ENCODE data around the gene OR2AG1.
"Not testable (repeated sequence)": the region's sequence is repeated elsewhere in the genome, so short reads cannot be mapped to it uniquely, and the experiment has no call there.

The OR2AG1 gene

GRCh38 chr11:6794639-6795038 lies 11.8 kb downstream of the OR2AG1 start:
- DNase-seq = no peak

GRCh38 chr11:6799402-6799801 lies 16.6 kb downstream of the OR2AG1 start, which contains the start of gene OR6A2:
TSS of gene OR6A2 (minus strand) at chr11:6799689. CDS start at chr11:6795708, 3,981 bp downstream.
- no peak for DNase-seq

GRCh38 chr11:6801075-6801474 lies 18.3 kb downstream of the OR2AG1 start:
- not testable (repeated sequence) for DNase-seq

GRCh38 chr11:6812390-6813005 lies 29.7 kb downstream of the OR2AG1 start:
- DNase-seq = peak; percentile 13 to 33

- DNase-seq = no peak
These were observed 30.8 kb downstream of the OR2AG1 start for GRCh38 chr11:6813656-6814055.

GRCh38 chr11:6817694-6818093 lies 34.9 kb downstream of the OR2AG1 start:
- DNase-seq = no peak

GRCh38 chr11:6818967-6819366 lies 36.1 kb downstream of the OR2AG1 start:
- no peak for DNase-seq

GRCh38 chr11:6824136-6824823 lies 41.5 kb downstream of the OR2AG1 start:
- no peak for DNase-seq

GRCh38 chr11:6825231-6825744 lies 42.5 kb downstream of the OR2AG1 start:
- DNase-seq = no peak

- no peak for DNase-seq
These were observed 45.3 kb downstream of the OR2AG1 start for GRCh38 chr11:6828103-6828502.

GRCh38 chr11:6833356-6833755 lies 50.5 kb downstream of the OR2AG1 start:
- DNase-seq = no peak

- no peak for DNase-seq
These were observed 51.2 kb downstream of the OR2AG1 start for GRCh38 chr11:6834021-6834420.
